Endothelial cell of umbilical vein (primary cell): ENCODE results near the gene CHRD.

Experiments used
- CTCF ChIP-seq, 2 donors: IDR thresholded peaks; 1 replicate in 1 of 2; 2 replicates in 1 of 2; pipeline ENCODE4 v1.5.1; 2011; ENCODE audit warnings: low read length in 2 of 2, mild to moderate bottlenecking in 2 of 2, moderate library complexity in 2 of 2, control low read depth in 1 of 2, inconsistent platforms in 1 of 2, low read depth in 1 of 2; ENCODE audit not compliant: insufficient read depth in 1 of 2; ENCODE audit errors: extremely low read depth in 1 of 2
- JUN ChIP-seq: IDR thresholded peaks from 2 replicates; pipeline ENCODE4 v1.6.1; 2011; ENCODE audit warnings: borderline replicate concordance, low read depth; ENCODE audit not compliant: insufficient read length, insufficient read depth
- POLR2AphosphoS5 ChIP-seq: IDR thresholded peaks from 2 replicates; pipeline ENCODE4 v1.6.1; 2012; ENCODE audit warnings: low read depth, mild to moderate bottlenecking, control low read depth, low read length, moderate library complexity; ENCODE audit not compliant: insufficient read depth

DNA sequence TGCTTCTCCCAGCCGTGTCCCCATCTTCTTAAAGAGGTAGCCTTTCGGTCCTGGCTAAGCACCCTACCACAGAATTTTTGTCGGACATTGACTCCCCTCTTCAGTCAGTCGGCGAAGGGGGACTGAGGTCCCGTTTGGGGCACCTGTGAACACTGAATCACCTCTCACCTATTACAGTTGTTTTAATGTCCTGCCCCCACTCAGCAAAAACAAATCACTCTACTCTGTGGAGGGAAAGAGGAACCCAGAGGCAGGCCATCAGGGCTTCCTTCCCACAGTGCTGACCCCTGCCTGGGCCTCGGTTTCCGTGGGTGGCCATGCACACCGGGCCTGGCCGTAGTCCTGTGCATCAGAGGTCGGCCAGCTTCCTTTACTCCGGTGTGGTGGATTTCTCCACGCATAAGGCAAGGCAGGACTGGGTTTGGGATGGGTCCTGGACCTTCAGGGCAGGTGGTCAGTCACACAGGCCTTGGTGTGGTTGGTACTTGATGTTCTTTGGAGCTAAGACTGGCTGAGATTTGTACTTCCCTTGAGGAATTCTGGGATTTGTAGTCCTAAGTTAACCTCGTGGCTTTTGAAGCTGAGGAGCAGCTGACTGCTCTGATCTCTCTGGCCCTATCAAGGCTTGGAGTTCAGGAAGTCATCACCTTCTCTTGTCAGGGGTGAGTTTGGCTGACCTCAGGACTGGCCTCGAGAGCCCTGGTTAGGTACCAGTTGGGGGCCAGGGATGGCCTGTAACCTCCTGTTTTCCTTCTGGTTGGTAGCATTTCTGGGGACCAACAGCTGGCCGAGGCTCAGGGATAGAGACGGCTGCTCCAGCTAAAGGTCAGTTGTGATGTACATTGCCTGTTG lies 43.1 kb upstream of the CHRD start:
- no peak for TF ChIP-seq CTCF (IDR thresholded peaks at IDR 0.05; ENCODE audit: extremely low read depth in 1 of 2, insufficient read depth in 1 of 2, low read depth in 1 of 2, low read length in 2 of 2)
- no peak for TF ChIP-seq JUN
- TF ChIP-seq POLR2AphosphoS5: no peak
